Adrenal gland (tissue), 5 donors: ENCODE measurements around the gene BCL11A.

ENCODE experiments used
- CTCF ChIP-seq, 6 experiments: fragments of 450-650 bp in 4 of 6; fragments of 200-600 bp in 2 of 6; sonication (generic) in 1 of 6; IDR thresholded peaks; 1 replicate in 5 of 6; 2 replicates in 1 of 6; pipeline versions ENCODE4 v1.5.1 to v1.8.0; 2016 to 2021; ENCODE audit warnings: antibody characterized with exemption in 6 of 6, mild to moderate bottlenecking in 2 of 6, moderate library complexity in 1 of 6
- POLR2A ChIP-seq, 2 donors: fragments of 450-650 bp; IDR thresholded peaks; one replicate each; pipeline ENCODE4 v1.6.1; 2017; ENCODE audit warnings: antibody characterized with exemption in 2 of 2, mild to moderate bottlenecking in 2 of 2, moderate library complexity in 1 of 2
- donor health status: DM: no; HTN: no; CAD: no.

- TF ChIP-seq CTCF (IDR thresholded peaks at IDR 0.05) (no peak), POLR2A (IDR thresholded peaks at IDR 0.05) (no peak)
These were observed 115.3 kb downstream of the BCL11A start for GRCh38 chr2:60438131-60438530.
